Stimulated activated CD8-positive, alpha-beta memory T cell treated with anti-CD3 and anti-CD28 coated beads, Interleukin-2, amount 100 ng/mL, for 48 hours (primary cell): ENCODE data around the gene CDH8.
"Not testable (repeated sequence)": the region's sequence is repeated elsewhere in the genome, so short reads cannot be mapped to it uniquely, and the experiment has no call there.

Experiments
- DNase-seq, 2 donors: peaks; one replicate each; pipeline ENCODE4 v3.0.0-alpha.2; 2020; ENCODE audit warnings: low read depth in 2 of 2

Gene CDH8

GRCh38 chr16:61791464-61791863 is 244.8 kb downstream of the CDH8 start:
- DNase-seq, result no peak

DNA sequence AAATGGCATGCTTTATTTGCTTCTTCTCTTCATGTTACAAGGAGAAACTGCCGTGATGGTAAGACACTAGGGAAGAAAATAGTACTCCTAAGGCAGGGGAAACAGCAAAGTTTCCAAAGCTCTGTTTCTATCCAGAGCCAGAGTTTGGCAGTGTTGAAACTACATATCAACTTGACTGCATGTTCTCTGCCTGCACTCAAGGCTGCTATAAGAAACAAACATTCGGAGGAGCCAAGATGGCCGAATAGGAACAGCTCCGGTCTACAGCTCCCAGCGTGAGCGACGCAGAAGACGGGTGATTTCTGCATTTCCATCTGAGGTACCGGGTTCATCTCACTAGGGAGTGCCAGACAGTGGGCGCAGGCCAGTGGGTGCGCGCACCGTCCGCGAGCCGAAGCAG is 254.4 kb downstream of the CDH8 start:
- DNase-seq, result not testable (repeated sequence)

DNA sequence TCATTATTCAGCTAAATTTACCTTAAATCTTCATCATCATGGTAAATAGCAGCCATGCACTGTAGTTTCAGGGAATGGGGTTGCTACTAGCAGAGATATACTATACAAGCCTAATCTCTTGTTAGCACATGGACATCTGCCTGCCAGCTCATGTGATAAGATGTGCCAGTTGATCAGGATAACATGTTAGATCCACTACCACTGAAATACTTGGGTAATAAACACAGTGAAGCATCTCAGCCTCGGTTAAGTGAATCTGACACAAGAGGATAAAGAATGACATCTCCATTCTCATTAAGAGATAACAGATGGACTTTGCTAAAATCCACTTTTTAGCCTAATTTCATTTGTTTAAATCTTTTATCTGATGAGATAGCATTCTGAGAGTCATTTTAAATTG is 256.1 kb downstream of the CDH8 start:
- no peak for DNase-seq

- no peak for DNase-seq
These were observed 265.9 kb downstream of the CDH8 start for GRCh38 chr16:61770301-61770700.

DNA sequence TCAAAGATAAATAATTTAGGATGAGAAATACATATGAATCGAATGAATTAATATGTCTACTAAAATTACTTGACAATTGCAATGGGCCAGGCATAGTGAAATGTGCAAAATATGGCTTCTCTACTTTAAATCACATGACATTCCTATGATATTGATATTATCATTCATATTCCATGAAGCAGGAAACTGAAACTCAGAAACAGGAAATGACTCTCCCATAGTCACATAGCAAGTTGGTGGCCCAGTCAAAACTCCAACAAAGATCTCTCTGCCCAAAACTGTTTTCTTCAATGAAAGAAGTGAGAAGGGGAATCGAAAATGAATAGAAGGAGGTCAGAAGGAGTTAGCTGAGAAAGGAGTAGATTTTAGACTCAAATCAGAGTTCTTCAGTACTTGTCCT is 272.2 kb downstream of the CDH8 start:
- no peak for DNase-seq

- no peak for DNase-seq
These were observed 273.2 kb downstream of the CDH8 start for GRCh38 chr16:61763013-61763412.

DNA sequence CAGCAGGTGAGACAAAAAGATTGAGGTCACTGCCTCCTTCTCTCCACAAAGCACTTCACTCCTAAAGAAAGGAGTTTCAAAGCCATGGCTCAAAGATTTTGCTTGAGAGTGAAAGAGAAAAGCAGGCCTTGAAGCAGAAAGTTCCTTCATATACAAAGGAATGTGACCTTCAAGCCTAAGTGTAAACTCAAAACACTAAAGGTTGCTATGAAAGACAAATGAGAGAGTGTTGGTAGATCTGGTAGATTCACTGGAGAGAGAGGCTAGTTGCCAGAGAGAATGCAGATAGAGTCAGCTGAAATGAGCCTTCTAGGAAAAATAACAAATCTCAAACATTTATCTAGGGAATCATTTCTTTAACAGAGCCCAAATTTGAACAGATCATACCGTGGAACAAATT is 305.2 kb downstream of the CDH8 start:
- no peak for DNase-seq

DNA sequence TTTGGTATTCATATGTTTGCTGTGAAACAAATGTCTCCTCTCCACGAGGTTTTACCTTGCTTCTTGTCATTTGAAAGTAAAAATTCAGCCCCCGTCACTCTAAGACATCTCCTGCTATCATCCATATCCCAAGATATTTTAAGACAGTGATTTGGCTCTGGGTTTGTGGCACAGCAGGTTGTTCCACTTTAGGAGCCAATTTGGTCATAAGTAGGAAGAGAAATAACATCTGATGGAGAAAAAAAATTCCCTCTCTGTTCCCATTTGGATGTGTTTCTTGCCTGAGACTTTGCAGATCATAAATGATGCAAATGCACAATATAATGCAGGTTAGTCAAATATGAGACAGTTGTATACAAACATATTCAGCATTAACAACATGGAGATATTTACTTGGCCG is 309.5 kb downstream of the CDH8 start:
- no peak for DNase-seq

- no peak for DNase-seq
These were observed 310.1 kb downstream of the CDH8 start for GRCh38 chr16:61726125-61726524.

DNA sequence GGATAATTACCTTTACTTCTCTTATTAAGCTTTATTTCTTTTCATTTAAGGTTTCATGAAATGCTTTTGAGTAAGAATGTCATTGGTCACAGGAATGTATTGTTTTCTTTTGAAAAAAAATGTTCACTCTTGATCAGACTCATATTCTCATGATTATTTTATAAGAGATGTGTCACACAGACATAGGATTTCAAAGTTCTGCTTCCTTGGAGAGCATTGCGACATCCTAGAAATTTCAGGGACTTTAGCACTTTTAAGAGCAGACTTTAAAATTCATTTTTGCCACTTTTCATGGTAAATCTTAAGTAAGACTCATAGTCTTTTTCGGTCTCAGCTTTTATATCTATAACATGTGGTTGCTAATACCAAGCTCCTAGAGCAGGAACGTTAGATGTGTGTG is 314.7 kb downstream of the CDH8 start:
- no peak for DNase-seq

GRCh38 chr16:61715393-61715792 is 320.8 kb downstream of the CDH8 start:
- no peak for DNase-seq

DNA sequence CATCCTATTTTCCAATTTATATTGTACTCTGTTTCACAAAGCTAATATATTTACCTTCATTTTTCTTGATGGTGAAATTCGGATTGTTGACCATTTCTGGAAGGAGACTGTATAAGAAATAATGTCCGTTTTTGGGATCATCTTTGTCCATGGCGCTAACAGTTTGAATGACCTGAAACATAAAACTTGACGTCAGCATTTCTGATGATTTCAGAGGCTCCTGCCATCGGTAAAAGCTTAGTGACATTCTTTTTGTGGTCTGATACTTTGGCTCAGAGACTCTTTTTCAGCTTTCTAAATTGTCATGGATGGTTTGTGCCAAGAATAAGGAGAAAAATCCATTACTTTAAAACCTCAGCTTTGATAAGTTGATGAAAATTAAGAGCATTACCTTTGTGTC is 322.5 kb downstream of the CDH8 start:
- no peak for DNase-seq

- not testable (repeated sequence) for DNase-seq
These were observed 336.6 kb downstream of the CDH8 start for GRCh38 chr16:61699640-61700039.

DNA sequence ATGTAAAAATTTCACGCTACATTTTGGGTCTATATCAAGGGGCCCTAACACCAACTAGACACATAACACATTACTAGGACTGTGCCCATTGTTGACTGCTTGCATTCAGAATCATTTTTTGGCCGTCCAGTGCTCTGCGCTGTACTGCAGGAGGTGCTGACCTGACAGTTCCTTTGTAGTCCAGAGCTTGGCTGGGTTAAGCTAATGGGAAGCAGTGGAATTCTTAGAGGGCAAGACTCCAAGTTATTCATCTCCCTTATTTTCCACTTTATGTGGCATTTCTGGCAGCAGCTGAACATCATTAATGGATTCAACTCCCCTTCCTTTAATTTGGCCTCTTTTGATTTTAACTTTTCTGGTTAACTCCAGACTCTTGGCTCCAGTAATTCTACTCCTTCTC is 351.7 kb downstream of the CDH8 start:
- no peak for DNase-seq

- no peak for DNase-seq
These were observed 354.6 kb downstream of the CDH8 start for GRCh38 chr16:61681673-61682072.

GRCh38 chr16:61681124-61681523 is 355.1 kb downstream of the CDH8 start:
- no peak for DNase-seq

- no peak for DNase-seq
These were observed 358.1 kb downstream of the CDH8 start for GRCh38 chr16:61678182-61678581.

GRCh38 chr16:61677776-61678175 is 358.5 kb downstream of the CDH8 start:
- DNase-seq, result no peak

GRCh38 chr16:61676740-61677139 is 359.5 kb downstream of the CDH8 start:
- no peak for DNase-seq

DNA sequence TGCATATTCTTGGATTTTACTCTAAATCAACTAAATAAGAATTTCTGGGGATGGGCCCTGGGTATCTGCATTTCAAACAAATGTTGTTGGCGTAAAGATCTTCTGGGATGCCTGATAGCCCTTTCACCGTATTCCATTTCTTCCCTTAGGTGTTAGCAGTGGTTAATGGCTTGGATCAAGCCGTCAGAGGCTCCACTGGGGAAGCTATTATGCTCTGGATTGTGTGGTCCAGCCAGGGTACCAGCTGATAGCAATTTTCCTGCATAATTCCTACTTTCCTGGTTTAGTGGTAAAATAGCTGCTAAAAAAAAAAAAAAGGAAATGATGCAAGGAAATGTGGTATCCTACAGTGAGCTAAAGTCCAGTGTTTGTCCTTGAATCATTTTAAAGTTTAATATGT is 365.1 kb downstream of the CDH8 start:
- no peak for DNase-seq

DNA sequence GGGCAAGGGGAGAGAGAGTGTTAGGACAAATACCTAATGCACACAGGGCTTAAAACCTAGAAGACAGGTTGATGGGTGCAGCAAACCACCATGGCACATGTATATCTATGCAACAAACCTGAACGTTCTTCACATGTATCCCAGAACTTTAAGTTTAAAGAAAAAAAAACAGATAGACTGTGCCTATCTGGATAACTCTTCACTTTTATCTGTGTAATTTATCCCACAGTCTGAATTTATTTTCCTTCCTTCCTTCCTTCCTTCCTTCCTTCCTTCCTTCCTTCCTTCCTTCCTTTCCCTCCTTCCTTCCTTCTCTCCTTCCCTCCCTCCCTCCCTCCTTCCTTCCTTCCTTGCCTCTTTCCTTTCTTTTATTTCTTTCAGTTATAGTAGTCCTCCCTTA is 370.7 kb downstream of the CDH8 start:
- no peak for DNase-seq

- DNase-seq, result no peak
These were observed 376.3 kb downstream of the CDH8 start for GRCh38 chr16:61659936-61660335.

DNA sequence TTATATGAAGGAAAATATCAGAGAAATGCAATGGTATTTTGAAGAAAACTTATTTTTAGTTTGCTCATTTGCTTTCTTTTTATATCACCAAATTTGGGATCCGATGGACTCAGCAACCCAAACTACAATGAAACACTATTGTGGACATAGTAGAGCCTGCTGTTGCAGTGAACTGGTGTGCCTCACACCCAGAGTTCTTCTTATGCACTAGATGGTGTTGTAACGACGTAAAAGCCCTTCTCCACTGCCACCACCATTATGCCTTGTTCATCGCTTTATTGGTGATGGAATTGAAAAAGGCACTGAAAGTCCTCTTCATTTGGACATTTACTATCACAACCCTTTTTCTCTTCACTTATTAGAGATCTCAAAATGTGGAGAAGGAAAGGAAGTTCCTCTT is 381.3 kb downstream of the CDH8 start:
- no peak for DNase-seq

DNA sequence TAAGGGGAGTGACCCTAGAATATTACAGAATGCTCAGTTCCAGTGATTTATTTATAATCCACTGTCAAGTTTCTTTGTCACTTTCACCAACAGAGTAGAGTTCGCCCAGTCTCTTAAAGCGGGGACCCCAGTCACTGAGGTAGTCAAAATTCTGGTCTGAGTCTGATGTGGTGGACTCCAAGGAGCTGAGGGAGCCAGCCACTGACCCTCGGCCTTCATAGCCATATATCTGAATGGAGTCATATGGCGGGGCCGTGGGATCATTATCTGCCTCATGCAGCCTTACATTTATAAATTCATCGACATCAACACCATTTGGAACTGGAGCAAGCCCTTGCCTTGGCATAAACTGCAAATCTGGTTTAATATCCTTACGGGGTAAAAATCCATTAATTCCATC is 382.7 kb downstream of the CDH8 start:
- DNase-seq, result no peak

DNA sequence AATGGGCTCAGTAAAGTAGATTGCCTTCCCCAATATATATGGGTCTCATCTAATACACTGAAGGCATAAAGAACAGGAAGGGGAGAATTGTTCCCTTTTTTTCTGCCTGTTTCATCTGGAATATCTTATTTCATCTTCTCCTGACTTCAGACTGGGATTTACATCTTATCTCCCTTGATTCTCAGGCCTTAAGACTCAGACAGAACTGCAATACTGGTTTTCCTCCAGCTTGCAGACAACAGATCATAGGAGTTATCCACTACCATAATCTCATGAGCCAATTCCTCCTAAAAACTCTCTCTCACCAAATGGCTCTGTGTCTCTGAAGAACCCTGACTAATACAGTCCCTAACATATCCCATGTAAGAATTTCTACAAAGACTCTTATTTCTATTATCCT is 390.7 kb downstream of the CDH8 start:
- no peak for DNase-seq
